A204.1 (cell line): ENCODE measurements around the gene P3H4.

ENCODE experiments used
- FAIRE-seq: peaks from 2 replicates; lab custom pipeline; 2012; peaks lifted over from hg19 to GRCh38; lab: Jason Lieb, UNC

The P3H4 gene

GRCh38 chr17:41769985-41770384 is 41.8 kb downstream of the P3H4 start:
- no peak for FAIRE-seq

- no peak for FAIRE-seq
Measured at GRCh38 chr17:41769346-41769862, 42.3 kb downstream of the P3H4 start.

DNA sequence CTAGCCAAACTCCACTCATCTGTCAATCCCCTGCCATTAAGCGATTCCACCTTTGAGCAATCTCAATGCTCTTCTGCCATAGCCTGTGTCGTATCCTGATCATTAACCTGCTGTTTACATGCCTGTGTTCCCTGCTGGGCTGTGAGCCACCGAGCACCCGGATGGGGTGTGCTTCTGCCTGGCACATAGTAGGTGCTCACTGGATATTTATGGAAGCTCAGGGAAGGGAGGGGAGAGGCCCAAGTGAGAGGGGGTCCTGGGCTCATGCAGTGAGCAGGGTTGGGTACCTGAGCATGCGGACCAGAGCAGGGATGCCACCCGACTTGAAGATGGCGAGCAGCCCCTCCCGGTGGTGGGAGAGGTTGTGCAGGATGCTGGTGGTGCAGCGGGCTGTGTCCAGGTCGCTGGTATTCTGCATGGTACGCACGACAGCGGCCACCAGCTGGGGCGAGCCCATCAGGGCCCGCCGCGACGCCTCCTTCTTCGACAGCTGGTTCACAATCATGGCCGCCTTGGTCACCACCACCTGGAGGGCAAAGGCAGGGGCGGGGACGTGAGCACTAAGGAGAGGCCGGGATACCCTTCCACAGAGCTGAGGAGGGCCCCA is 43.0 kb downstream of the P3H4 start:
- no peak for FAIRE-seq

GRCh38 chr17:41767324-41768042 is 44.3 kb downstream of the P3H4 start:
- no peak for FAIRE-seq

- no peak for FAIRE-seq
Measured at GRCh38 chr17:41766135-41766534, 45.6 kb downstream of the P3H4 start.

GRCh38 chr17:41763327-41763726 is 48.4 kb downstream of the P3H4 start:
- FAIRE-seq: no peak

DNA sequence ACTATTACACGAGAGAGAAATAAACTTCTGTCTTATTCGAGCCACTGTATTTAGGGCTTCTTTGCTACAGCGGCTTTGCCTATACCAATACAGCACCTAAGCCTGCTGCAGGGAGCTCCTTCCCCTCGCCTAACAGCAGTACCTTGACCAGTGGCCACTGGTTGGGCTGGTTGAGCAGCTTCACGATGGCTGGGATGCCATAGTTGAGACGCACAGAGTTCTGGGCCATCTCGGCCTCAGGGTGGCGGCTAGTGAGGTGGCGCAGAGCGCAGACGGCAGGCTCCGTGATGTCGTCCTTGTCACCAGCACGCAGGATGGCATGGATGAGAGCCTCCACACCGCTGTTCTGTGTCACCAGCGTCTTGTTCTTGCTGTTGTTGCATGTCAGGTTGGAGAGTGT is 48.9 kb downstream of the P3H4 start:
- FAIRE-seq: no peak

GRCh38 chr17:41762391-41762790 is 49.4 kb downstream of the P3H4 start:
- no peak for FAIRE-seq

GRCh38 chr17:41760878-41761277 is 50.9 kb downstream of the P3H4 start:
- FAIRE-seq: no peak

GRCh38 chr17:41758601-41759000 is 53.1 kb downstream of the P3H4 start:
- no peak for FAIRE-seq

- no peak for FAIRE-seq
Measured at GRCh38 chr17:41754066-41754465, 57.7 kb downstream of the P3H4 start.
